Loucy (cell line): Measurements from ENCODE around the gene BTNL3.

ENCODE experiments used
- CTCF ChIP-seq: fragments of 200-600 bp; sonication (generic); conservative IDR thresholded peaks from 2 replicates; pipeline ENCODE4 v1.5.1; 2014; ENCODE audit warnings: mild to moderate bottlenecking, antibody characterized with exemption, low read length
- EZH2phosphoT487 ChIP-seq: fragments of 200-600 bp; IDR thresholded peaks from 2 replicates; pipeline ENCODE4 v1.6.1; 2018; ENCODE audit warnings: antibody characterized with exemption, mild to moderate bottlenecking, moderate library complexity, borderline replicate concordance

GRCh38 chr5:180959661-180960060 lies 29.0 kb upstream of the BTNL3 start:
- no peak for TF ChIP-seq CTCF
- TF ChIP-seq EZH2phosphoT487, result no peak
